DMS114 treated with DMSO at 0.1 percent for 48 hours (cell line): ENCODE data around the gene ARNT2.

Experiments used
- DNase-seq: peaks from one replicate; lab custom pipeline; 2025; ENCODE audit not compliant: unreplicated experiment; lab: John Stamatoyannopoulos, UW

The ARNT2 gene

GRCh38 chr15:80569656-80570055 lies 165.5 kb downstream of the ARNT2 start:
- no peak for DNase-seq

GRCh38 chr15:80570553-80570952 lies 166.4 kb downstream of the ARNT2 start:
- DNase-seq = no peak

- DNase-seq = no peak
Observed at GRCh38 chr15:80572337-80572736, 168.2 kb downstream of the ARNT2 start.

GRCh38 chr15:80573606-80574005 lies 169.4 kb downstream of the ARNT2 start:
- no peak for DNase-seq

GRCh38 chr15:80574590-80574989 lies 170.4 kb downstream of the ARNT2 start:
- no peak for DNase-seq

GRCh38 chr15:80576519-80577090 lies 172.4 kb downstream of the ARNT2 start:
- no peak for DNase-seq

GRCh38 chr15:80577552-80578205 lies 173.5 kb downstream of the ARNT2 start:
- no peak for DNase-seq

- no peak for DNase-seq
Observed at GRCh38 chr15:80578206-80578595, 174.0 kb downstream of the ARNT2 start.

GRCh38 chr15:80578871-80579270 lies 174.7 kb downstream of the ARNT2 start:
- no peak for DNase-seq

- no peak for DNase-seq
Observed at GRCh38 chr15:80579611-80580010, 175.4 kb downstream of the ARNT2 start.

GRCh38 chr15:80580106-80580505 lies 175.9 kb downstream of the ARNT2 start:
- DNase-seq = no peak

- DNase-seq = no peak
Observed at GRCh38 chr15:80580536-80581260, 176.5 kb downstream of the ARNT2 start.

GRCh38 chr15:80581976-80582375 lies 177.8 kb downstream of the ARNT2 start:
- no peak for DNase-seq

- no peak for DNase-seq
Observed at GRCh38 chr15:80582816-80583423, 178.7 kb downstream of the ARNT2 start.

- DNase-seq = no peak
Observed at GRCh38 chr15:80584561-80584964, 180.4 kb downstream of the ARNT2 start.

- no peak for DNase-seq
Observed at GRCh38 chr15:80584973-80585525, 180.9 kb downstream of the ARNT2 start.

GRCh38 chr15:80585544-80586018 lies 181.4 kb downstream of the ARNT2 start:
- no peak for DNase-seq

GRCh38 chr15:80586161-80586560 lies 182.0 kb downstream of the ARNT2 start:
- DNase-seq = no peak

- no peak for DNase-seq
Observed at GRCh38 chr15:80587007-80587406, 182.8 kb downstream of the ARNT2 start.

GRCh38 chr15:80587816-80588456 lies 183.8 kb downstream of the ARNT2 start:
- no peak for DNase-seq

- no peak for DNase-seq
Observed at GRCh38 chr15:80588801-80589200, 184.6 kb downstream of the ARNT2 start.
